ENCODE measurements around the gene NOXA1. TPM values are rescaled to one million over a fixed set of nuclear protein-coding genes. Genes with fewer than 3 reads are reported as not detected.
A peak's percentile ranks its signal among the peaks of the same experiment; 100 is the strongest.

Gene NOXA1
- total RNA-seq, 4 donors from 2014 or later: 2.2 to 7.6 (median 4.0) TPM

GRCh38 chr9:137462396-137462985, 39.3 kb downstream of the NOXA1 start:
- Histone ChIP-seq H3K9me3 (no peaks in the 10 kb centered on the region), H3K36me3 (peaks cover 24% of the 10 kb centered on the region), H3K27ac (no peak overlapping the region), H3K4me1 (peaks cover 25% of the 10 kb centered on the region), H3K4me3 (no peak overlapping the region), H3K27me3 (no peaks in the 10 kb centered on the region)
- 98% methylated on average over 8 of the region's 25 CpGs for WGBS
- peak in 1 of 2 donors; percentile 67 for DNase-seq (ENCODE audit: low spot score in 2 of 2)
- TF ChIP-seq EP300 (IDR thresholded peaks at IDR 0.05) (no peak), CTCF (IDR thresholded peaks at IDR 0.05) (no peak), POLR2AphosphoS5 (IDR thresholded peaks at IDR 0.05) (no peak), POLR2A (IDR thresholded peaks at IDR 0.05) (no peak)

- 86% methylated on average over 10 of the region's 30 CpGs for WGBS
- Histone ChIP-seq H3K9me3 (no peaks in the 10 kb centered on the region), H3K4me3 (no peak overlapping the region), H3K4me1 (peaks cover 19% of the 10 kb centered on the region), H3K36me3 (peaks cover 30% of the 10 kb centered on the region), H3K27ac (no peak overlapping the region), H3K27me3 (no peaks in the 10 kb centered on the region)
- DNase-seq (ENCODE audit: low spot score in 2 of 2): peak in 1 of 2 donors; percentile 64
- TF ChIP-seq CTCF (IDR thresholded peaks at IDR 0.05) (no peak), POLR2AphosphoS5 (IDR thresholded peaks at IDR 0.05) (no peak), EP300 (IDR thresholded peaks at IDR 0.05) (no peak), POLR2A (IDR thresholded peaks at IDR 0.05) (no peak)
Measured at GRCh38 chr9:137462986-137463930, 40.1 kb downstream of the NOXA1 start.

- peaks cover 30% of the 10 kb centered on the region for H3K36me3 ChIP-seq
- H3K4me1 ChIP-seq: peaks cover 12% of the 10 kb centered on the region
- no peak overlapping the region for H3K4me3 ChIP-seq
- H3K9me3 ChIP-seq: no peaks in the 10 kb centered on the region
- H3K27ac ChIP-seq: no peak overlapping the region
- WGBS: 80% methylated on average over 1 of the region's 18 CpGs
- no peak for TF ChIP-seq CTCF (IDR thresholded peaks at IDR 0.05)
- TF ChIP-seq POLR2AphosphoS5 (IDR thresholded peaks at IDR 0.05): no peak
- TF ChIP-seq POLR2A (IDR thresholded peaks at IDR 0.05): no peak
- no peak for TF ChIP-seq EP300 (IDR thresholded peaks at IDR 0.05)
- H3K27me3 ChIP-seq: no peaks in the 10 kb centered on the region
- DNase-seq (ENCODE audit: low spot score in 2 of 2): no peak
Measured at GRCh38 chr9:137463931-137464290, 40.7 kb downstream of the NOXA1 start.

GRCh38 chr9:137464291-137464999, 41.3 kb downstream of the NOXA1 start:
- 93% methylated on average over 8 of the region's 28 CpGs for WGBS
- Histone ChIP-seq H3K4me3 (no peak overlapping the region), H3K27ac (no peak overlapping the region), H3K36me3 (peaks cover 30% of the 10 kb centered on the region), H3K27me3 (no peaks in the 10 kb centered on the region), H3K4me1 (peaks cover 10% of the 10 kb centered on the region), H3K9me3 (no peaks in the 10 kb centered on the region)
- TF ChIP-seq CTCF (IDR thresholded peaks at IDR 0.05) (no peak), POLR2A (IDR thresholded peaks at IDR 0.05) (no peak), EP300 (IDR thresholded peaks at IDR 0.05) (no peak), POLR2AphosphoS5 (IDR thresholded peaks at IDR 0.05) (no peak)
- peak in 1 of 2 donors; percentile 60 for DNase-seq (ENCODE audit: low spot score in 2 of 2)

Measured in suprapubic skin (tissue), 4 donors.